AG09319 (cell line): ENCODE results near the gene ACTL8.

ENCODE experiments used
- DNase-seq: peaks from one replicate; pipeline ENCODE4 v3.0.0-alpha.2; 2010; ENCODE audit warnings: low read depth; ENCODE audit errors: extremely low read depth
- TF ChIP-seq, protein P1 (sequence below): IDR thresholded peaks from 2 replicates; pipeline ENCODE4 v1.5.1; 2011; ENCODE audit warnings: low read depth, mild to moderate bottlenecking, inconsistent platforms, low read length, moderate library complexity

ACTL8 gene

DNA sequence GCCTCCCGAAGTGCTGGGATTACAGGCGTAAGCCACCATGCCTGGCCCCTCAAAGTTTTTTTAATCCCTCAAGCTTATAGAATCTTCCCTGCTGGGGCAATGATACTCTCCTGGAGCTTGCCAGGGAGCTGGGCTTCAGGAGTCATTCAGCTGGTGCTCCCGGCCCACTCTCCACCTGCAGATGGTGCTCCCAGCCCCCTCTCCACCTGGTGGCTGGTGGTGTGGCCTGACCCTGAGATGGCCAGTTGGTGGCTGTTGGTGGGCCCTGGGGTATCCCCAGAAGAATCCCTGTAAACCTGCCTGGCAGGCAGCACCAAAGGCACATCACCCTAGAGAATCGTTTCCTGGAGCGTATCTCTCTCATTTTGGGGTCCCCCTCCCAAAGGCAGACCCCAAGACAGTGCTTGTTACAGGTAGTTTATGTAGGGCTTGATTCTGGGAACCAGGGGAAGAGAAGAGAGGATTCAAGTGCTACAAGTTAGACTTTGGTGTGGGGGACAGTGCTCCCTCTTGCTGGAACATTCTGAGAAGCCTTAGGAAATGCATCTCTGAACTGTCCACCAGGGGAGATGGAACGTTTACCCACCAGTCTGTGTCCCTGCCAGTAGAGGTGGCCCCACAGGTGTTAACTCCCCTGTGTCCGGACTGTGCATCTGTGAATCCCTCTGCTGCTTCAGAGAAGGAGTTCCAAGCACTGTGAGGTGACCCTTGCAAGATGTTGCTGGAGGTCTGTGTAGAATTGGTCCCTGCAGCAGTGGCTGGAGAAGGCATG is 29.1 kb upstream of the ACTL8 start:
- no peak for DNase-seq
- TF ChIP-seq, protein P1, sequence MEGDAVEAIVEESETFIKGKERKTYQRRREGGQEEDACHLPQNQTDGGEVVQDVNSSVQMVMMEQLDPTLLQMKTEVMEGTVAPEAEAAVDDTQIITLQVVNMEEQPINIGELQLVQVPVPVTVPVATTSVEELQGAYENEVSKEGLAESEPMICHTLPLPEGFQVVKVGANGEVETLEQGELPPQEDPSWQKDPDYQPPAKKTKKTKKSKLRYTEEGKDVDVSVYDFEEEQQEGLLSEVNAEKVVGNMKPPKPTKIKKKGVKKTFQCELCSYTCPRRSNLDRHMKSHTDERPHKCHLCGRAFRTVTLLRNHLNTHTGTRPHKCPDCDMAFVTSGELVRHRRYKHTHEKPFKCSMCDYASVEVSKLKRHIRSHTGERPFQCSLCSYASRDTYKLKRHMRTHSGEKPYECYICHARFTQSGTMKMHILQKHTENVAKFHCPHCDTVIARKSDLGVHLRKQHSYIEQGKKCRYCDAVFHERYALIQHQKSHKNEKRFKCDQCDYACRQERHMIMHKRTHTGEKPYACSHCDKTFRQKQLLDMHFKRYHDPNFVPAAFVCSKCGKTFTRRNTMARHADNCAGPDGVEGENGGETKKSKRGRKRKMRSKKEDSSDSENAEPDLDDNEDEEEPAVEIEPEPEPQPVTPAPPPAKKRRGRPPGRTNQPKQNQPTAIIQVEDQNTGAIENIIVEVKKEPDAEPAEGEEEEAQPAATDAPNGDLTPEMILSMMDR, result no peak

DNA sequence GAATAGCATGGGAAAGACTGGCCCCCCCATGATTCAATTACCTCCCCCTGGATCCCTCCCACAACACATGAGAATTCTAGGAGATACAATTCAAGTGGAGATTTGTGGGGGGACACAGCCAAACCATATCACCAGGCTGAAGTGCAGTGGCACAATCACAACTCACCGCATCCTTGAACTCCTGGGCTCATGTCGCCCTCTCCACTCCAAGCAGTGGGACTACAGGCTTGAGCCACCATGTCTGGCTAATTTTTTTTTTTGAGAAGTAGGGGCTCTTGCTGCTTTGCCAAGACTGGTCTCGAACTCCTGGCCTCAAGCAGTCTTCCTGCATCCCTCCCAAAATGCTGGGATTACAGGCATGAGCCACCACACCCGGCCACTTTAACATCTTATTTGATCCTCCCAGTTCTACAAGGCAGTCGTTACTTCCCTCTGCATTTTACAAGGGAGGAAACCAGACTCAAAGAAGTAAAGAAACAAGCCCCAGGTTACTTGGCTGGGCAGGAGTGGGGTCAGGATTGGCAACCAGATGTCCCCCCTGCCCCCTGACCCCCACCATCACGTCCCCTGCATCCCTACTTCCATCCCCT is 26.9 kb upstream of the ACTL8 start:
- TF ChIP-seq, protein P1, result no peak
- DNase-seq, result no peak

DNA sequence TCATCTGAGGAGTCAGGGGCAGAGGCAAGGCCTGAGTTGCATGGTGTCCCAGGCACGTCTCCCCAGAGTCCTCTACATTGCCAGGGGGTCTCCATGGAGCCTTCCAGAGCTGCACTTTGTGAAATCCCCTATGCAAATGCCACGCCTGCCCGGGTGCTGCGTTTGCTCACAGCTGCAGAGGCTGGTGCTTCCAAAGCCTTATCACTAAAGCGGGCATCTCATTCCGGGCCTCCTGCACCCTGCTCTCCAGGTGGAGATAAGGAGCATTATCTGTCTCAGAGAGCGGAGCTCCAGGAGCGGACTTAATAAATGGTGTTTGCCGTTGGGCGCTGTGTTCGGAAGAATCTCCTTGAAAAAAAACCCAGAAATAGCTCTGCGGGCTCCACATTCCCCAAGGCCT is 25.9 kb upstream of the ACTL8 start:
- TF ChIP-seq, protein P1, result no peak
- no peak for DNase-seq

DNA sequence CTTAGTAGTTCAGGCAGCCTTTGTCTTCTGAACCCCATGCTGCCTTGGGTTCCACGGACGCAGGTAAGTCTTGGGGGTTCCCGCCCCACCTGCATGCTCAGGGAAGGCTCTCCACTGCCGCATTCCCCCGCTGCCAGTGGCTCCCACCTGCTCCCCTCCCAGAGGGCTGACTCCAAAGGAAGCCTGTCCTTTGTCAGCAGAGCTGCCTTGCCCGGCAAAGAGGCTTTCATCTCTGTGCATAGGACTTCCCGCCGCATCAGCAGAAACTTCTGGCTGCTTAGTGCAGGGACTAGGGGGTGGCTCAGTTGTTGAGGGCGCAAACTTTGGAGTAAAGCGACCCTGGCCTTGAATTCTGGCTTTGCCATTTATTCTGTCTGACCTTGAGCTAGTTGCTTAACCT is 25.2 kb upstream of the ACTL8 start:
- TF ChIP-seq, protein P1, result no peak
- no peak for DNase-seq

DNA sequence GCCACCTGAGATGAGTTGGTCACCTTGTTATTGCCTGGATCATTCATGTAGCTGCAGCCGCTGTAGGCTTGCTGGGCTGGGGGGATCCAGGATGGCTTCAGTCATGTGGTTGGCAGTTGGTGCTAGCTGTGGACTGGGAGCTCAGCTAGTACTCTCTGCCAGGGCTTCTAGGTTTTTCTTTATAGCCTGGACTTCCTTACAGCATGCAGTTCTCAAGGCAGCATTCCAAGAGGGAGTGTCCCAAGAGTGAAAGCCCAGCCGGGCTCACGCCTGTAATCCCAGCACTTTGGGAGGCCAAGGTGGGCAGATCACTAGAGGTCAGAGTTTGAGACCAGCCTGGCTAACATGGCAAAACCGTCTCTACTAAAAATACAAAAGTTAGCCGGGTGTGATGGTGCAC is 23.7 kb upstream of the ACTL8 start:
- DNase-seq, result no peak

DNA sequence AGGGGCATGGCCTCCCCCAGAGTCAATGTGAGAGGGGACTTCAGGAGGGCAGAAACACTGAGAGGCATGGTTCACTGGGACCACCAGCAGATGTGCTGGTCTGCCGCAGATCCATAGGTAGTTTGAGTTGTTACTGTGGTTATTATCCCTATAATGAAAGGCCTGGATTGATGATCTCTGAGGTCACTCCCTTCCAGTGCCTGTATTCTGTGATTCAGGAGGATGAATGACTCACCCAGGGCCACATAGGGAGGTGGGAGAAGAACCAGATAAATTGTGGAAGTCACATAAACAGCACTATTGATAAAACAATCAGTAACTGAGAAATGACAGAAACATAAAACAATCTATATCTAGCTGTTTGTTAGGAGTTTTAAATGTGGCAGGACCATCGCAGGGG is 22.7 kb upstream of the ACTL8 start:
- TF ChIP-seq, protein P1, result no peak
- no peak for DNase-seq

More for the DNA sequence above, 23.7 kb upstream of the ACTL8 start:
- TF ChIP-seq, protein P1, result no peak

DNA sequence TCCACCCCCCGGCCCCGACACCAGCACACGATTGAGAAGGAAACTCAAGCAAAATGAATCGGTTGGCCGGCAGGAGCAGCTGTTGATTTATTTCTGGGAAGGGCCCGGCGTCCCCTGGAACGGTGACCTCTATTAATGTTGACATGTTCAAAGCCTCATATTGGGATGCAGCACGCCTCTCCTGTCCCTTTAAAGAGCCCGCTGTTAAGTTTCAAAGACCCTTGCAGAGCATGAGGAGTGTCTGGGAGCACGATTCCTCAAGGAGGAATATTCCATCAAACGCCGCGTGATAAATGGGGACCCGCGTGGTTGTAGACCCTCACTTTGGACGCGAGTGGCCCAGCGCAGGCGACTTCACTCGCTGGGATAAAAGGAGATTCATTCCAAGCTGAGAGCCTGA is 21.5 kb upstream of the ACTL8 start:
- TF ChIP-seq, protein P1, result no peak

More for the DNA sequence above, 21.5 kb upstream of the ACTL8 start:
- no peak for DNase-seq
